Measurements from ENCODE around the gene CCDC88C. TPM values are rescaled to one million over a fixed set of nuclear protein-coding genes. Genes with fewer than 3 reads are reported as not detected.

The CCDC88C gene
- total and polyA plus RNA-seq, 7 donors = 0.95 to 45.7 (median 3.9) TPM

DNA sequence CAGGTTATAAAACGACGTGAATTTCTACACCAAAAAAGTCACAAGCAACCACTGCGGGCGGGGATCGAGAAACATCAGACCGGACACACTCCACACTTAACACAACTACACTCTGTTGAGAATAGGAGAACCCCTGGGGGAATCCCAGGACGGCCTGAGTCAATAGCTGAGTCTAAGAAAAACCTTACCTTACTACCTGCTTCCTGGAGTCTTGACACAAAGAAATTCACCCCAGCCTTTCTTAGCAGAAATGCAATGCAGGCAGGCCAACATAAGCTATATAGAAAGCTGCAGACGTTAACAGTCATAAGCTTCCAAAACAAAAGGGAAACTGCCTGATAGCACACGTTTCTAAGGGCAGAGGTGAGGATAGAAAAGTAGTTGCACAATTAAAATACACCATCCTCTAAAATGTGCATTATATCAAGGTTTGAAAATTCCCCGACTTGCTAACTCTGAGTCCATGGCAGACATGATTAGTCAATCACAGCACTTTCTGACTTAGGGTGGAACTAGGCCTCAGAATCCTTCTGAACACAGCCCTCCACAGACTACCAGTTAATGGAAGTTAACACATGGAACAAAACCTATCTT, 68.0 kb downstream of the CCDC88C start:
- intact Hi-C loops (cut with DNase I) = loop anchor here (2.0 kb wide), 1 partner anchor 69 kb away; no protein-coding TSS in a partner anchor
- Histone ChIP-seq H3K27me3 (no peaks in the 10 kb centered on the region), H3K27ac (no peak overlapping the region), H3K4me3 (no peak overlapping the region), H3K36me3 (no peaks in the 10 kb centered on the region), H3K4me1 (peaks cover 0 to 26% (median 19%) of the 10 kb centered on the region in 4 donors), H3K9me3 (no peaks in the 10 kb centered on the region)
- no peak for DNase-seq
- 61 to 78% methylated on average over 10 of the region's 10 CpGs for WGBS, 2 donors
- TF ChIP-seq EP300 (IDR thresholded peaks at IDR 0.05) (no peak), POLR2AphosphoS5 (IDR thresholded peaks at IDR 0.05) (no peak), POLR2A (IDR thresholded peaks at IDR 0.05) (no peak)
- TF ChIP-seq, protein P1, sequence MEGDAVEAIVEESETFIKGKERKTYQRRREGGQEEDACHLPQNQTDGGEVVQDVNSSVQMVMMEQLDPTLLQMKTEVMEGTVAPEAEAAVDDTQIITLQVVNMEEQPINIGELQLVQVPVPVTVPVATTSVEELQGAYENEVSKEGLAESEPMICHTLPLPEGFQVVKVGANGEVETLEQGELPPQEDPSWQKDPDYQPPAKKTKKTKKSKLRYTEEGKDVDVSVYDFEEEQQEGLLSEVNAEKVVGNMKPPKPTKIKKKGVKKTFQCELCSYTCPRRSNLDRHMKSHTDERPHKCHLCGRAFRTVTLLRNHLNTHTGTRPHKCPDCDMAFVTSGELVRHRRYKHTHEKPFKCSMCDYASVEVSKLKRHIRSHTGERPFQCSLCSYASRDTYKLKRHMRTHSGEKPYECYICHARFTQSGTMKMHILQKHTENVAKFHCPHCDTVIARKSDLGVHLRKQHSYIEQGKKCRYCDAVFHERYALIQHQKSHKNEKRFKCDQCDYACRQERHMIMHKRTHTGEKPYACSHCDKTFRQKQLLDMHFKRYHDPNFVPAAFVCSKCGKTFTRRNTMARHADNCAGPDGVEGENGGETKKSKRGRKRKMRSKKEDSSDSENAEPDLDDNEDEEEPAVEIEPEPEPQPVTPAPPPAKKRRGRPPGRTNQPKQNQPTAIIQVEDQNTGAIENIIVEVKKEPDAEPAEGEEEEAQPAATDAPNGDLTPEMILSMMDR (IDR thresholded peaks at IDR 0.05) = no peak

DNA sequence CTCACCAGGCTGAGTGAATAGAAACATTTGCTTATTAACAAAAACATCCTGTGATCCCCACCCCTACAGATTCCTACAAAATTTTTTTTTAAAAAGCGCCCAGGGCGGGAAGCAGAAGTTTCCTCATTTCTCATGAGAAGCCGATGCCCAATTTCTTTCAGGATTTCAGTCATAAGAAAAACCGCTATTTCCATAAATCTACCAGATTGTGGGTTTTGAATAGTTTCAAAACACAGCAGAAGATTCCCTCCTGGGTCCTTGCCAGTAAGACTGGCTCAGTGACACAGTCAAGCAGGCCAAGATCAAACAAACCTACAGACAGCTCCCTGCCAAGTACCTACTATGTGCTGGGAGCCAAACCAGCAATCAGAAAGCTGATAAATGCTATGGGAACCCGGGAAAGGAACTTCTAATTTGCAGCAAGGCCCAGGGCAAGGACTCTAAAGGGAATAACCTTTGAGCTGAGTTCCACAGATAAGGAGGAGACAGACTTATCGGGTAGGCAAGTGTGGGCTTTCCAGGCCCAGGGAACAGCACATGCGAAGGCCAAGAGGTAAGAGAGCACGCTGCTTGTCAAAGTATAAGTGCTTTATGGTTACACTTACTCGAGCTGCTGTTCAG, 68.7 kb downstream of the CCDC88C start:
- H3K4me3 ChIP-seq = no peak overlapping the region
- H3K9me3 ChIP-seq = no peaks in the 10 kb centered on the region
- no peak for DNase-seq
- TF ChIP-seq EP300 (IDR thresholded peaks at IDR 0.05) (no peak), POLR2AphosphoS5 (IDR thresholded peaks at IDR 0.05) (no peak), POLR2A (IDR thresholded peaks at IDR 0.05) (no peak)
- TF ChIP-seq, protein P1 (IDR thresholded peaks at IDR 0.05) = no peak
- no peaks in the 10 kb centered on the region for H3K27me3 ChIP-seq
- H3K4me1 ChIP-seq = peaks cover 0 to 26% (median 19%) of the 10 kb centered on the region in 4 donors
- H3K36me3 ChIP-seq = no peaks in the 10 kb centered on the region
- WGBS, 2 donors = 69 to 72% methylated on average over 9 of the region's 9 CpGs
- intact Hi-C loops (cut with DNase I) = no loop called here
- H3K27ac ChIP-seq = no peak overlapping the region

DNA sequence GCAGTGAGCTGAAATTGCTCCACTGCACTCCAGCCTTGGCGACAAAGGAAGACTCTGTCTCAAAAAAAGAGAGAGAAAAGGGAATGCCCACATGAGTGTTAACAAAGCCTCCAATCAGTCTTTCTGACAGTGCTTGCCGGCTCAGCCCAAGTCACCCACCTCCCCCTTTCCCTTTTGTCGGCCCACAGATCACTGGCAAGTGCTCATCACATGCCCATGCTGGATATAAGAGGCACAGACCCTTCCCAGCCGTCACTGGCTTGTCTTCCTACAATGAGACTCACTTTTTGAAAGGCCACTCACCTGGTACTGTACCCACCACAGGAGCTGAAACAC, 70.8 kb downstream of the CCDC88C start:
- Histone ChIP-seq H3K9me3 (no peaks in the 10 kb centered on the region), H3K4me1 (peaks cover 0 to 10% (median 7%) of the 10 kb centered on the region in 4 donors), H3K27ac (no peak overlapping the region), H3K4me3 (no peak overlapping the region), H3K36me3 (no peaks in the 10 kb centered on the region), H3K27me3 (no peaks in the 10 kb centered on the region)
- TF ChIP-seq, protein P1 (IDR thresholded peaks at IDR 0.05) = no peak
- TF ChIP-seq POLR2A (IDR thresholded peaks at IDR 0.05) (no peak), POLR2AphosphoS5 (IDR thresholded peaks at IDR 0.05) (no peak), EP300 (IDR thresholded peaks at IDR 0.05) (no peak)
- intact Hi-C loops (cut with DNase I) = no loop called here
- no peak for DNase-seq
- 92 to 94% methylated on average over 4 of the region's 4 CpGs for whole genome bisulfite sequencing, 2 donors

DNA sequence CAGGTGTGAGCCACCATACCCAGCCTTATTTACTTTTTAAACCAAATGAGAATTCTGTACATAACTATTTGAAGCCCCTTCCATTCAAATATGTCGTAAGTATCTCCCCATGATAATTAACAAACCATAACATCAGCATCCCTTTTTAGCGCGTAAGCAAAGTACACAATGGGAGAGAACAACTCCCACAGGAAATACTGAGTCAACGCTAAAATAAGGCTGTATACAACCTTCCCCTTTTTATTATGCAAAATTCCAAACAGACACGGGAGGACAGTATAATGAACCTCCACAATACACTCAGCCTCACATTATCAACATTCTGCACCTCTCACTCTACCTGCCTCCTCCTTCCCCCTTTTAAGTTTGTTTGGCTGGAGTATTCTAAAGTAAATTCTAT, 73.5 kb downstream of the CCDC88C start:
- H3K9me3 ChIP-seq = no peaks in the 10 kb centered on the region
- no peaks in the 10 kb centered on the region for H3K36me3 ChIP-seq
- no peak overlapping the region for H3K27ac ChIP-seq
- no peak overlapping the region for H3K4me3 ChIP-seq
- TF ChIP-seq, protein P1 (IDR thresholded peaks at IDR 0.05) = no peak
- TF ChIP-seq POLR2AphosphoS5 (IDR thresholded peaks at IDR 0.05) = no peak
- TF ChIP-seq EP300 (IDR thresholded peaks at IDR 0.05) = no peak
- no peak for TF ChIP-seq POLR2A (IDR thresholded peaks at IDR 0.05)
- no peaks in the 10 kb centered on the region for H3K27me3 ChIP-seq
- intact Hi-C loops (cut with DNase I) = no loop called here
- no peak for DNase-seq
- 44 to 64% methylated on average over 5 of the region's 5 CpGs for WGBS, 2 donors
- H3K4me1 ChIP-seq = no peaks in the 10 kb centered on the region
